Pancreas (tissue), 10 donors: ENCODE results near the gene WNK2. TPM values are rescaled to one million over a fixed set of nuclear protein-coding genes. Genes with fewer than 3 reads are reported as not detected.
"Not testable (repeated sequence)": the region's sequence is repeated elsewhere in the genome, so short reads cannot be mapped to it uniquely, and the experiment has no call there.

Experiments
- ATAC-seq, 4 donors: fragments of 200-7000 bp; cut with Tn5 transposase; one replicate each; pipeline versions ENCODE4 v1.8.0 to v1.9.1; 2020; ENCODE audit warnings: mild to moderate bottlenecking in 4 of 4, moderate library complexity in 4 of 4
- DNase-seq, 6 donors: peaks; one replicate each; pipeline ENCODE4 v3.0.0-alpha.2; 2020
- FAIRE-seq: peaks from 2 replicates; lab custom pipeline; 2012; peaks lifted over from hg19 to GRCh38; lab: Jason Lieb, UNC
- H3K27ac ChIP-seq, 4 donors: fragments of 200-600 bp; sonication (generic); 1 replicate in 3 of 4; 2 replicates in 1 of 4; pipeline versions ENCODE4 v1.5.0 to v1.8.0; 2020
- H3K27me3 ChIP-seq, 4 donors: fragments of 200-600 bp; one replicate each; pipeline ENCODE4 v1.8.0; 2021
- H3K36me3 ChIP-seq, 3 donors: fragments of 200-600 bp; sonication (generic) in 1 of 3; one replicate each; pipeline versions ENCODE4 v1.5.0 to v1.8.0; 2020 to 2021
- H3K4me1 ChIP-seq, 3 donors: fragments of 200-600 bp; one replicate each; pipeline ENCODE4 v1.8.0; 2021
- H3K4me3 ChIP-seq, 4 donors: fragments of 200-600 bp; sonication (generic) in 2 of 4; one replicate each; pipeline versions ENCODE4 v1.5.0 to v1.8.0; 2020 to 2021
- H3K9me3 ChIP-seq, 4 donors: fragments of 200-600 bp; one replicate each; pipeline ENCODE4 v1.8.0; 2021
- WGBS, 2 donors: extraction: QIAGEN DNeasy Blood & Tissue Kit; methylation state at CpG; one replicate each; pipeline ENCODE4 v1.1.7; 2013; 5-methylcytosine and 5-hydroxymethylcytosine counted together
- intact Hi-C, 3 donors: fragments of 100-400 bp; cut with DNase I; formaldehyde crosslinking; loops; one replicate each; pipeline versions ENCODE4 v1.11.1 to v1.14.2; 2022
- polyA plus RNA-seq, 2 donors: library from polyadenylated mRNA; stranded (reverse); fragments of 200-250 nt; gene quantifications; one replicate each; pipeline ENCODE4 v1.2.3, GENCODE V29; 2013
- total RNA-seq, 6 donors: library from RNA; stranded (reverse); fragmentation: NEBNext Ultra II Directional in 4 of 6; extraction: Animal tissue kit (Norgen Biotek cat#: 25700) in 4 of 6; gene quantifications; one replicate each; pipeline versions ENCODE4 v1.2.1 to v1.2.4, GENCODE V29; 2021 to 2023
- TF ChIP-seq, protein P1 (sequence below), 4 donors: fragments of 200-600 bp; sonication (generic) in 3 of 4; IDR thresholded peaks; one replicate each; pipeline versions ENCODE4 v1.5.0 to v1.8.0; 2021; ENCODE audit warnings: antibody characterized with exemption in 4 of 4
- donor health status: healthy with polysubstance abuse.
- donor health status: DM: no; HTN: no; CAD: no; lungs with moderate emphysema.
- donor health status: DM: no; HTN: no; CAD: no.
- donor health status: control.
- donor health status: control.
- donor health status: Bipolar disorder and iron deficiency.
- donor health status: DM: yes; HTN: yes; CAD: no.
- donor health status: DM: no; HTN: no; CAD: no.
- donor health status: DM: no; HTN: no; CAD: no.
- donor health status: DM: yes; HTN: yes; CAD: no.

Gene WNK2
- total and polyA plus RNA-seq, 8 donors = 53.5 to 121 (median 89.4) TPM

DNA sequence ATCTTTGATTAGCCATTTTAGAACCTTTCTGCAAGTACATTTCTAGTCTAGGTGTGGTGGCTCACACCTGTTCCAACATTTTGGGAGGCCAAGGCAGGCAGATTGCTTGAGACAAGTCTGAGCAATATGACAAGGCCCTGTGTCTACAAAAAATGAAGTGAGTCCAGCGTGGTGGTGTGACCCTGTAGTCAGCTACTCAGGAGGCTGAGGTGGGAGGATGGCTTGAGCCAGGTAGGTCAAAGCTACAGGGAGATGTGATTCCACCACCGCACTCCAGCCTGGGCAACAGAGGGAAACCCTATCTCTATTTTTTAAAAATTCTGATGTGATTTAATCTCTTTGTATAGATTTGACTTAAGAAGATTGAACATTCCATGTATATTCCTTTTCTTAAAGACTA is 171.9 kb downstream of the WNK2 start:
- Histone ChIP-seq H3K9me3 (no peaks in the 10 kb centered on the region), H3K27me3 (no peaks in the 10 kb centered on the region), H3K4me1 (no peaks in the 10 kb centered on the region), H3K4me3 (no peak overlapping the region), H3K27ac (no peak overlapping the region), H3K36me3 (no peaks in the 10 kb centered on the region)
- WGBS, 2 donors = 91 to 94% methylated on average over 2 of the region's 2 CpGs
- TF ChIP-seq, protein P1, sequence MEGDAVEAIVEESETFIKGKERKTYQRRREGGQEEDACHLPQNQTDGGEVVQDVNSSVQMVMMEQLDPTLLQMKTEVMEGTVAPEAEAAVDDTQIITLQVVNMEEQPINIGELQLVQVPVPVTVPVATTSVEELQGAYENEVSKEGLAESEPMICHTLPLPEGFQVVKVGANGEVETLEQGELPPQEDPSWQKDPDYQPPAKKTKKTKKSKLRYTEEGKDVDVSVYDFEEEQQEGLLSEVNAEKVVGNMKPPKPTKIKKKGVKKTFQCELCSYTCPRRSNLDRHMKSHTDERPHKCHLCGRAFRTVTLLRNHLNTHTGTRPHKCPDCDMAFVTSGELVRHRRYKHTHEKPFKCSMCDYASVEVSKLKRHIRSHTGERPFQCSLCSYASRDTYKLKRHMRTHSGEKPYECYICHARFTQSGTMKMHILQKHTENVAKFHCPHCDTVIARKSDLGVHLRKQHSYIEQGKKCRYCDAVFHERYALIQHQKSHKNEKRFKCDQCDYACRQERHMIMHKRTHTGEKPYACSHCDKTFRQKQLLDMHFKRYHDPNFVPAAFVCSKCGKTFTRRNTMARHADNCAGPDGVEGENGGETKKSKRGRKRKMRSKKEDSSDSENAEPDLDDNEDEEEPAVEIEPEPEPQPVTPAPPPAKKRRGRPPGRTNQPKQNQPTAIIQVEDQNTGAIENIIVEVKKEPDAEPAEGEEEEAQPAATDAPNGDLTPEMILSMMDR (IDR thresholded peaks at IDR 0.05) = no peak
- no peak for ATAC-seq
- no peak for DNase-seq
- intact Hi-C loops = no loop called here
- FAIRE-seq = no peak

DNA sequence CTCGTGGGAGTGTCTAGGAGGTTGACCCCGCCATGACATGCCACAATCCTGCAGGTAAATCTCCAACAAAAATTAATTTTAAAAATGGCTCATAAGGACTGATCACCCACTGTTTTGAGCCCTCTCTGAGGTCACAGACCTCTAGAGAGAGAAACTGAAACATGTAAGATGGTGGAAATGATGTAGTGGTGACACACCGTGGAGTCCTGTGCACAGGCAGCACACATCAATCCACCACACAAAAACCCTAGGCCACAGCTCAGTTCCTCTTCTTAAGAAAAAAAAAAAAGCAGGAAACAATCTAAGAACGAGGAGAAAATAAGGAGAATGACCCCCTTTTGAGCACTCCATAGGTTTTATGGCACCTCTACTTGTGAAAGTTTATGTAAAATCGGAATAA is 173.7 kb downstream of the WNK2 start:
- no peak for FAIRE-seq
- intact Hi-C loops = no loop called here
- Histone ChIP-seq H3K27ac (no peak overlapping the region), H3K36me3 (no peaks in the 10 kb centered on the region), H3K9me3 (no peaks in the 10 kb centered on the region), H3K4me3 (no peak overlapping the region), H3K4me1 (no peaks in the 10 kb centered on the region), H3K27me3 (no peaks in the 10 kb centered on the region)
- WGBS, 2 donors = 65 to 83% methylated on average over 5 of the region's 5 CpGs
- TF ChIP-seq, protein P1 (IDR thresholded peaks at IDR 0.05) = no peak
- no peak for DNase-seq
- ATAC-seq = no peak

DNA sequence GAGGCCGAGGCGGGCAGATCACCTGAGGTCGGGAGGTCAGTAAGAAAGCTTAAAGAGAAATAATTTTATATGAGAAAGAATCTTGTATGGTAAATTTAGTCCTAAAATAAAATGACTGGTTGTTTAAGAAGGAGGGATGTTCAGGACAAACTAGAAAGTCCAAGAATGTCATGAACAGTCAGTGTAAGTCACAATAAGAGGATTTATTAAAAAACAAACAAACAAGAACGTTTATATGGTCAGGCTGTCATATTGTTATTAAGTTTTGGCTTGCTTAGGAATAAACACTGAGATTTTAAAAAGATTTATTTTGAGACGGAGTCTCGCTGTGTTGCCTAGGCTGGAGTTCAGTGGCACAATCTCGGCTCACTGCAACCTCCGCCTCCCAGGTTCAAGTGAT is 176.0 kb downstream of the WNK2 start:
- ATAC-seq, H3K27ac ChIP-seq, H3K36me3 ChIP-seq, DNase-seq, H3K4me1 ChIP-seq, intact Hi-C loops, H3K9me3 ChIP-seq, H3K27me3 ChIP-seq, FAIRE-seq, H3K4me3 ChIP-seq: not testable (repeated sequence)
- 79 to 84% methylated on average over 8 of the region's 8 CpGs for WGBS, 2 donors

DNA sequence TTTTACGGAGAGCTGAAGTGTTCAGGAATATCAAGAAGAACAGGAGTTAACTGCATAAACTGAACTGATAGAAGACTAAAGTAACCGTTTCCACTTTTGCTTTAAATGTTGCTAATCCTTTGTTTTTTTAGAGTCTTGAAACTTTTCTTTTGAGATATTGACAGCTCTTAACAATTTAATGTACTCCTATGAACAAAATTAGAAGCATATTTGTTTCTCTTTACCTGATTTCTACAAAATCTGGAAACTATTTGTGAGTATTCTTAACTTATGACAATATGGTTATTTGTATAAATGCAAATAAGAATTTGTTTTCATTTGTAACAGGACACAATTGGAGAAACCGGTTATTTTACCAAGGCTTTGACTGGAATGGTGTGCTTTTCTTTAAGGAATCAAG is 178.1 kb downstream of the WNK2 start:
- H3K4me3 ChIP-seq = no peak overlapping the region
- H3K27me3 ChIP-seq = no peaks in the 10 kb centered on the region
- H3K27ac ChIP-seq = no peak overlapping the region
- H3K4me1 ChIP-seq = no peaks in the 10 kb centered on the region
- no peak for DNase-seq
- intact Hi-C loops = no loop called here
- WGBS, 2 donors = 58 to 61% methylated on average over 3 of the region's 3 CpGs
- no peak for FAIRE-seq
- no peak for ATAC-seq
- TF ChIP-seq, protein P1 (IDR thresholded peaks at IDR 0.05) = no peak
- H3K9me3 ChIP-seq = no peaks in the 10 kb centered on the region
- no peaks in the 10 kb centered on the region for H3K36me3 ChIP-seq

DNA sequence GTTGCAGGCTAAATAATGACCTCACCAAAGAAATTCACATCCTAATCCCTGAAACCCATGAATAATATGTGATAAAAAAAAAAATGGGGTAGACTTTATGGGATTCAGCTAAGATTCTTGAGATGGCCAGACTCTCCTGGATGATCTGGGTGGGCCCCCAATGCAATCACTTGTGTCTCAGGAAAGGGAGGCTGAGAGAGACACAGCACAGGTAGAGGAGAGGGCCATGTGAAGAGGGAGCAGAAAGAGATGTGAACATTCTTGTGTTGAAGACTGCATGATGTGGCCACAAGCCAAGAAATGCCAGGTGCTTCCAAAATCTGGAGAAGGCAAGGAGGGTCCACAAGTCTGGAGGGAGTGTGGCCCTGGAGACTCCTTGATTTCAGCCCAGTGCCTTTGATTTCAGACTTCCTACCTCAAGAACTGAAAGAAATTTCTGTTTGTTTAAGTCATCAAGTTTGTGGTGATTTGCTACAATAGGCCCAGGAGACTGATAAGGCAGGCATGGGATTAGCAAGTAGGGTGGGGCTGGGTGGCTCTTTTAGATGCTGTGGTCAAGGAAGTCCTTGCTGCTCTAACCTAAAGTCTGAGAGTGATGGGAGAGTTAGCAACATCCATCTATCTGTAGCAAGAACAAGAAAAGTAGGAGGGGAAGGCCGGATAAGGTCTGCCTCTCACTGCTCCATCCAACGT is 180.9 kb downstream of the WNK2 start:
- H3K9me3 ChIP-seq = no peaks in the 10 kb centered on the region
- TF ChIP-seq, protein P1 (IDR thresholded peaks at IDR 0.05) = no peak
- no peak overlapping the region for H3K4me3 ChIP-seq
- H3K27me3 ChIP-seq = no peaks in the 10 kb centered on the region
- intact Hi-C loops = no loop called here
- H3K27ac ChIP-seq = no peak overlapping the region
- DNase-seq (no peak), ATAC-seq (no peak), FAIRE-seq (no peak)
- H3K36me3 ChIP-seq = no peaks in the 10 kb centered on the region
- 78 to 81% methylated on average over 2 of the region's 2 CpGs for WGBS, 2 donors
- no peaks in the 10 kb centered on the region for H3K4me1 ChIP-seq
